Activated CD8-positive, alpha-beta memory T cell treated with anti-CD3 and anti-CD28 coated beads for 24 hours (primary cell): ENCODE measurements around the gene NSF.
A peak's percentile ranks its signal among the peaks of the same experiment; 100 is the strongest.
"Not testable (repeated sequence)": the region's sequence is repeated elsewhere in the genome, so short reads cannot be mapped to it uniquely, and the experiment has no call there.

Experiments
- DNase-seq: peaks from one replicate; pipeline ENCODE4 v3.0.0-alpha.2; 2020

NSF gene

GRCh38 chr17:46590157-46591146 lies at the start of gene NSF:
Gene NSF, plus strand, starts transcription at chr17:46590669. Its CDS starts 107 bp downstream, at chr17:46590776.
- DNase-seq: not testable (repeated sequence)

- not testable (repeated sequence) for DNase-seq
These were observed 41.9 kb upstream of the NSF start for GRCh38 chr17:46548607-46549006.

GRCh38 chr17:46559155-46559554 lies 31.3 kb upstream of the NSF start:
- not testable (repeated sequence) for DNase-seq

GRCh38 chr17:46560048-46560447 lies 30.4 kb upstream of the NSF start:
- DNase-seq: not testable (repeated sequence)

GRCh38 chr17:46566284-46566683 lies 24.2 kb upstream of the NSF start:
- not testable (repeated sequence) for DNase-seq

- DNase-seq: not testable (repeated sequence)
These were observed 23.5 kb upstream of the NSF start for GRCh38 chr17:46566980-46567379.

- not testable (repeated sequence) for DNase-seq
These were observed 18.7 kb upstream of the NSF start for GRCh38 chr17:46571796-46572195.

- DNase-seq: peak; percentile 73
These were observed 11.1 kb upstream of the NSF start, which contains the start of gene ARL17A for GRCh38 chr17:46579083-46580075. Gene ARL17A, minus strand, starts transcription at chr17:46579691. Its CDS starts 3,369 bp downstream, at chr17:46576322.

GRCh38 chr17:46580082-46580481 lies 10.4 kb upstream of the NSF start:
- DNase-seq: not testable (repeated sequence)

- not testable (repeated sequence) for DNase-seq
These were observed 5.0 kb upstream of the NSF start for GRCh38 chr17:46585444-46585843.

GRCh38 chr17:46591332-46591731 lies 863 bp downstream of the NSF start:
- DNase-seq: not testable (repeated sequence)

GRCh38 chr17:46598344-46598931 lies 8.0 kb downstream of the NSF start:
- DNase-seq: not testable (repeated sequence)

- DNase-seq: not testable (repeated sequence)
These were observed 10.3 kb downstream of the NSF start for GRCh38 chr17:46600767-46601166.

- DNase-seq: not testable (repeated sequence)
These were observed 12.7 kb downstream of the NSF start for GRCh38 chr17:46603125-46603524.

GRCh38 chr17:46611304-46611703 lies 20.8 kb downstream of the NSF start:
- not testable (repeated sequence) for DNase-seq

GRCh38 chr17:46613876-46614275 lies 23.4 kb downstream of the NSF start:
- DNase-seq: not testable (repeated sequence)

- DNase-seq: not testable (repeated sequence)
These were observed 26.7 kb downstream of the NSF start for GRCh38 chr17:46617121-46617520.

GRCh38 chr17:46618975-46619374 lies 28.5 kb downstream of the NSF start:
- DNase-seq: not testable (repeated sequence)

- not testable (repeated sequence) for DNase-seq
These were observed 33.3 kb downstream of the NSF start for GRCh38 chr17:46623790-46624189.

GRCh38 chr17:46624726-46625125 lies 34.3 kb downstream of the NSF start:
- not testable (repeated sequence) for DNase-seq

- DNase-seq: not testable (repeated sequence)
These were observed 37.0 kb downstream of the NSF start for GRCh38 chr17:46627452-46627851.

- DNase-seq: not testable (repeated sequence)
These were observed 38.4 kb downstream of the NSF start for GRCh38 chr17:46628753-46629436.
